Caco-2 (cell line): ENCODE measurements around the gene PIGQ. TPM values are rescaled to one million over a fixed set of nuclear protein-coding genes. Genes with fewer than 3 reads are reported as not detected.

Source experiments
- BruUV-seq: library from RNA; stranded (reverse); fragments of 400-500 nt; replicated peaks from 2 replicates; lab custom pipeline; 2021; lab: Mats Ljungman, UMichigan
- CTCF ChIA-PET: fragments of 300-600 bp; sonication (Branson Sonifier 250); formaldehyde crosslinking; loops from one replicate; lab custom pipeline; 2022; ENCODE audit warnings: antibody characterized with exemption; lab: Charles Lee
- POLR2A ChIA-PET: fragments of 300-600 bp; sonication (Branson Sonifier 250); formaldehyde crosslinking; loops from one replicate; lab custom pipeline; 2022; ENCODE audit warnings: antibody characterized with exemption; lab: Charles Lee
- DNase-seq, 2 experiments: peaks; one replicate each; pipeline versions ENCODE4 v3.0.0 to v3.0.0-alpha.2; 2020 to 2022
- H3K27me3 ChIP-seq: replicated peaks from 2 replicates; pipeline ENCODE4 v1.6.0; 2011; ENCODE audit warnings: low read length; ENCODE audit not compliant: control insufficient read depth, insufficient read depth
- H3K36me3 ChIP-seq: 2 replicates; pipeline ENCODE4 v1.5.1; 2011; ENCODE audit warnings: low read length; ENCODE audit not compliant: control insufficient read depth, insufficient read depth
- H3K4me1 ChIP-seq: fragments of 250-450 bp; sonication (Bioruptor Pico); 2 replicates; pipeline ENCODE4 v1.5.1; 2020; ENCODE audit warnings: mild to moderate bottlenecking
- H3K4me3 ChIP-seq: 2 replicates; pipeline ENCODE4 v1.5.1; 2011; ENCODE audit warnings: low read depth, mild to moderate bottlenecking, control low read depth, low read length
- H3K9me3 ChIP-seq: fragments of 250-450 bp; sonication (Bioruptor Pico); 2 replicates; pipeline ENCODE4 v1.5.1; 2020; ENCODE audit warnings: mild to moderate bottlenecking, moderate library complexity
- H3K27ac Mint-ChIP-seq: one replicate; pipeline ENCODE4 v1.8.0; 2022; ENCODE audit warnings: mixed read lengths; ENCODE audit not compliant: unreplicated experiment
- H3K27me3 Mint-ChIP-seq: one replicate; pipeline ENCODE4 v1.8.0; 2022; ENCODE audit warnings: mixed read lengths; ENCODE audit not compliant: insufficient read depth, unreplicated experiment
- H3K36me3 Mint-ChIP-seq: one replicate; pipeline ENCODE4 v1.8.0; 2022; ENCODE audit warnings: mild to moderate bottlenecking, mixed read lengths; ENCODE audit not compliant: insufficient read depth, unreplicated experiment
- H3K4me1 Mint-ChIP-seq: one replicate; pipeline ENCODE4 v1.8.0; 2022; ENCODE audit warnings: low read depth, mixed read lengths; ENCODE audit not compliant: unreplicated experiment
- H3K4me3 Mint-ChIP-seq: one replicate; pipeline ENCODE4 v1.8.0; 2022; ENCODE audit warnings: mild to moderate bottlenecking, moderate library complexity, mixed read lengths; ENCODE audit not compliant: unreplicated experiment
- H3K9me3 Mint-ChIP-seq: one replicate; pipeline ENCODE4 v1.8.0; 2022; ENCODE audit warnings: mixed read lengths; ENCODE audit not compliant: unreplicated experiment
- intact Hi-C: fragments of 100-400 bp; cut with micrococcal nuclease; formaldehyde crosslinking; loops from one replicate; pipeline ENCODE4 v1.10.0; 2022; ENCODE audit not compliant: unreplicated experiment
- total RNA-seq: library from RNA; stranded (reverse); gene quantifications from 2 replicates; pipeline ENCODE4 v1.2.3, GENCODE V29; 2022
- TF ChIP-seq, protein P1 (sequence below), 2 experiments: fragments of 200-600 bp in 1 of 2; IDR thresholded peaks; 1 replicate in 1 of 2; 2 replicates in 1 of 2; pipeline versions ENCODE4 v1.5.1 to v1.8.0; 2011 to 2022; ENCODE audit warnings: antibody characterized with exemption in 1 of 2, control low read depth in 1 of 2, inconsistent platforms in 1 of 2, low read depth in 1 of 2, low read length in 1 of 2, mild to moderate bottlenecking in 1 of 2, moderate library complexity in 1 of 2; ENCODE audit not compliant: insufficient read depth in 1 of 2, severe bottlenecking in 1 of 2, unreplicated experiment in 1 of 2

PIGQ gene
- total RNA-seq, 1 experiment from 2014 or later: 45.8 TPM

DNA sequence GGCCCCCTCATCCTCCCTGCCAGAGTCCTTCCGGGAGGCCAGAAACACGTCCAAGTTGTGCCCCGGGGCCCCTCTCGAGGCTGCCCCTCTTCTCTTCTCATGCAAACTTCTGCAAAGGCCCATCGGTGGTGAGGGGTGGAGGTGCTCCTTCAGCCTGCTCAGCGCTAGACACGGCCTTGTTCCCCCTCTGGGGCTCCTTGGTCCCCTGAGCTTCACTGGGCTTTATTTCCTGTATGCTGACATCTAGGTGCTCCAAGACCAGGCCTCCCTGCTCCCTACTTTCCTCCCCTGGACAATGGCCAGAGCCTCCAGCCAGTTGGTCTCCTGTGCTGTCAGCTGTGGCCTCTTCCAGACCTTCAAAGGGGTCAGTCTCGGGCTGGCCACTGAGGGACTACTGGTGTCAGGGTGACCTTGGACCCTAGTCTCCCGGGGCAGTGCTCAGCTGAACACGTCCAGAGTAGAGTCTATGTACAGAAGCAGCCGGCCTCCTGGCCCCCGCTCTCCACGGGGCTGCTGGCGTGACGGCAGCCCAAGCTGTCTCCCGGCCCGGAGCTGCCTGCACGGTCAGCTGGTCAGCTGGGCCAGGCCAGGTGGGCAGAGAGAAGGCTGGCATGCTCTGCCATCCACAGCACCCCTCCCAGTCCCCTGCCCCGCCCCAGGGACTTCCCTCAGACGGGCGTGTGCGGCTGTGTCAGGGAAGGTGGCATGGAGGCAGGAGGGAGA lies 11.3 kb upstream of the PIGQ start:
- Histone ChIP-seq H3K4me1 (no peaks in the 10 kb centered on the region), H3K4me3 (no peak overlapping the region), H3K27me3 (no peaks in the 10 kb centered on the region), H3K36me3 (no peaks in the 10 kb centered on the region), H3K9me3 (no peaks in the 10 kb centered on the region)
- no TSS peak for BruUV-seq
- Mint-ChIP-seq H3K9me3 (no peaks in the 10 kb centered on the region), H3K36me3 (no peaks in the 10 kb centered on the region), H3K27ac (no peak overlapping the region), H3K4me1 (no peaks in the 10 kb centered on the region), H3K27me3 (no peaks in the 10 kb centered on the region), H3K4me3 (no peak overlapping the region)
- intact Hi-C loops: no loop called here
- TF ChIP-seq, protein P1, sequence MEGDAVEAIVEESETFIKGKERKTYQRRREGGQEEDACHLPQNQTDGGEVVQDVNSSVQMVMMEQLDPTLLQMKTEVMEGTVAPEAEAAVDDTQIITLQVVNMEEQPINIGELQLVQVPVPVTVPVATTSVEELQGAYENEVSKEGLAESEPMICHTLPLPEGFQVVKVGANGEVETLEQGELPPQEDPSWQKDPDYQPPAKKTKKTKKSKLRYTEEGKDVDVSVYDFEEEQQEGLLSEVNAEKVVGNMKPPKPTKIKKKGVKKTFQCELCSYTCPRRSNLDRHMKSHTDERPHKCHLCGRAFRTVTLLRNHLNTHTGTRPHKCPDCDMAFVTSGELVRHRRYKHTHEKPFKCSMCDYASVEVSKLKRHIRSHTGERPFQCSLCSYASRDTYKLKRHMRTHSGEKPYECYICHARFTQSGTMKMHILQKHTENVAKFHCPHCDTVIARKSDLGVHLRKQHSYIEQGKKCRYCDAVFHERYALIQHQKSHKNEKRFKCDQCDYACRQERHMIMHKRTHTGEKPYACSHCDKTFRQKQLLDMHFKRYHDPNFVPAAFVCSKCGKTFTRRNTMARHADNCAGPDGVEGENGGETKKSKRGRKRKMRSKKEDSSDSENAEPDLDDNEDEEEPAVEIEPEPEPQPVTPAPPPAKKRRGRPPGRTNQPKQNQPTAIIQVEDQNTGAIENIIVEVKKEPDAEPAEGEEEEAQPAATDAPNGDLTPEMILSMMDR (IDR thresholded peaks at IDR 0.05; ENCODE audit: insufficient read depth in 1 of 2, low read depth in 1 of 2, low read length in 1 of 2, severe bottlenecking in 1 of 2, unreplicated experiment in 1 of 2): no peak
- no peak for DNase-seq
- ChIA-PET CTCF (no interaction called here), POLR2A (interaction anchor here (0.6 kb wide), 1 partner anchor 75 kb away, joined by 3 read pairs; no protein-coding TSS in a partner anchor)

DNA sequence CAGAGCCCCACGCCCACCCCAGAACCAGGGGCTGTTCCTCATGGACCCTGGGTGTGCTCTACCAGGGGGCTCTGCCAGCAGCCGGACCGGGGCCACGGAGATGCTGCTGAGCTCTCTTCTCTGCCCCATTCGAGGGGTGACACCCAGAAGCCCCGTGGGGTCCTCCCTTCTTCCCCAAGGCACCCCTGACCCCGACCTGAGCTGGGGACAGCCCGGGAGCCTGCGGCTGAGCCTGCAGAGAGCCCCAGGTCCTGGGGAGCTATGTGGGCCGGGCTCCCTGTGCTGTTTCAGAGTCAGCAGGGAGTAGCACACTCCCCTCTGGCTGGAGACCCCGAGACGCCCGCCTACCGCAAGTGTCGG lies 10.8 kb upstream of the PIGQ start:
- no peak overlapping the region for H3K4me3 Mint-ChIP-seq
- no peak overlapping the region for H3K27ac Mint-ChIP-seq
- no peaks in the 10 kb centered on the region for H3K4me1 Mint-ChIP-seq
- POLR2A ChIA-PET: no interaction called here
- Histone ChIP-seq H3K9me3 (no peaks in the 10 kb centered on the region), H3K4me3 (no peak overlapping the region), H3K4me1 (no peaks in the 10 kb centered on the region), H3K27me3 (no peaks in the 10 kb centered on the region), H3K36me3 (no peaks in the 10 kb centered on the region)
- CTCF ChIA-PET: no interaction called here
- H3K27me3 Mint-ChIP-seq: no peaks in the 10 kb centered on the region
- no peaks in the 10 kb centered on the region for H3K9me3 Mint-ChIP-seq
- H3K36me3 Mint-ChIP-seq: no peaks in the 10 kb centered on the region
- BruUV-seq: no TSS peak
- DNase-seq: no peak
- intact Hi-C loops: no loop called here
- TF ChIP-seq, protein P1 (IDR thresholded peaks at IDR 0.05; ENCODE audit: insufficient read depth in 1 of 2, low read depth in 1 of 2, low read length in 1 of 2, severe bottlenecking in 1 of 2, unreplicated experiment in 1 of 2): no peak

DNA sequence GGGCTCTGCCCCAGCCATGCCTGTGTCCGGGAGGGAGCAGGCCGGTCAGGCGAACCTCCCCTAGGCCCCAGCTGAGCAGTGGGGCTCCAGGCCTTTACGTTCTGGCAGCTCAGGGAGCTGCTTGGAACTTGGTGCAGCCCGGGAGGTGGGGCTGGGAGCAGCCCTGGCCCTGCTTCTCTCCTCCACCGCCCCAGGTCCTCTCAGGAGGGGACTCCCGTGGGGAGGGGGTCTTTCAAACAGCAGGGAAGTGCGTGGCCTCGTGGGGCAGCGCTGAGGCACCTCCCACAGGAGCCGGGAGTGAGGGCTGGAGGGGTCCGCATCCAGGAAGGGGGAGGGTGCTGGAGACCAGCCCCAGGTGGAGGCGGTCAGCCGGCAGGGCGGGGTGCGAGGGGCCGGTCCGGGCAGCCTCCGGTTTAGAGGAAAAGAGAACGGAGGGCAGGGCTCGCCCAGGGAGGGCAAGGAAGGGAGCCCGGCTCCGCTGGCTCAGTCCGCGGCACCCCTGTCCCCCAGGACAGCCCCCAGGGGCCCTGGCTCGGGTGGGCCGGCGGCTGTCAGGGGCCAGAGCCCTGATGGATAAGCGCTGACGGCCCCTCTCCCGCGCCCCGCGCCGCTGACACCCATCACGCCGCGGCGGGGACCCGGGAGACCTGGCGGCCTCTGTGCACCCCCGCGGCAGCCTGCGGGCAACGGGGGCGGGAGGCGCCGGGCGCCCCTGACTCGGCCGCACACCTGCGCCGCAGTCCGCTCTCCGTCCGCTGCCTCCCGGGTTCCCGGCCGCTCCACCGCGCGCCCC lies 10.2 kb upstream of the PIGQ start:
- no peaks in the 10 kb centered on the region for H3K36me3 ChIP-seq
- no peak overlapping the region for H3K4me3 ChIP-seq
- no peak for DNase-seq
- H3K9me3 Mint-ChIP-seq: no peaks in the 10 kb centered on the region
- no peaks in the 10 kb centered on the region for H3K4me1 ChIP-seq
- intact Hi-C loops: no loop called here
- no peak overlapping the region for H3K27ac Mint-ChIP-seq
- H3K36me3 Mint-ChIP-seq: no peaks in the 10 kb centered on the region
- H3K27me3 Mint-ChIP-seq: no peaks in the 10 kb centered on the region
- no peak overlapping the region for H3K4me3 Mint-ChIP-seq
- ChIA-PET POLR2A (no interaction called here), CTCF (no interaction called here)
- TF ChIP-seq, protein P1 (IDR thresholded peaks at IDR 0.05; ENCODE audit: insufficient read depth in 1 of 2, low read depth in 1 of 2, low read length in 1 of 2, severe bottlenecking in 1 of 2, unreplicated experiment in 1 of 2): no peak
- H3K4me1 Mint-ChIP-seq: no peaks in the 10 kb centered on the region
- BruUV-seq: no TSS peak
- no peaks in the 10 kb centered on the region for H3K9me3 ChIP-seq
- no peaks in the 10 kb centered on the region for H3K27me3 ChIP-seq
